ENCODE measurements around the gene KRT13. TPM values are rescaled to one million over a fixed set of nuclear protein-coding genes. Genes with fewer than 3 reads are reported as not detected.

KRT13 gene
- total RNA-seq, 3 donors from 2014 or later, result 1.6 TPM; not detected in 2

DNA sequence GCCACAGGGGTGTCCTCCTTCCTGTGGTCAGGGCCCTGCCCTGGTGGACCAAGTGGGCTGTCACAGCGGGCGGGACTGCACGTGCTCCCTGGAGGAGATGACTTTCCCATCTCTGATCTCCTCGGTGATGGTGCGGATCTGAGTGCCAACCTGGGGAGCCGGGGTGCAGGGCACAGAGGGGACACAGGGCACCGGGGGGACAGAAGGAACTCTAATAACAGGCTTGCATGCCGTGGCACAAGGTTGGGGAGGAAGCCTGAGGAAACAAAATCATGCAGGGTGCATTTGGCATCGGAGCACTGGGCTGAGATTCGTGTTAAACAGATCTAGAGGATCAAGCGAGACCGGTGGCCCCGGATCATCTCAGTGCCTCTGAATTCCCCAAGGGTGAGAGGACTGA is 19.1 kb downstream of the KRT13 start:
- intact Hi-C loops (cut with DNase I; ENCODE audit: low total_unique reads), result no loop called here

DNA sequence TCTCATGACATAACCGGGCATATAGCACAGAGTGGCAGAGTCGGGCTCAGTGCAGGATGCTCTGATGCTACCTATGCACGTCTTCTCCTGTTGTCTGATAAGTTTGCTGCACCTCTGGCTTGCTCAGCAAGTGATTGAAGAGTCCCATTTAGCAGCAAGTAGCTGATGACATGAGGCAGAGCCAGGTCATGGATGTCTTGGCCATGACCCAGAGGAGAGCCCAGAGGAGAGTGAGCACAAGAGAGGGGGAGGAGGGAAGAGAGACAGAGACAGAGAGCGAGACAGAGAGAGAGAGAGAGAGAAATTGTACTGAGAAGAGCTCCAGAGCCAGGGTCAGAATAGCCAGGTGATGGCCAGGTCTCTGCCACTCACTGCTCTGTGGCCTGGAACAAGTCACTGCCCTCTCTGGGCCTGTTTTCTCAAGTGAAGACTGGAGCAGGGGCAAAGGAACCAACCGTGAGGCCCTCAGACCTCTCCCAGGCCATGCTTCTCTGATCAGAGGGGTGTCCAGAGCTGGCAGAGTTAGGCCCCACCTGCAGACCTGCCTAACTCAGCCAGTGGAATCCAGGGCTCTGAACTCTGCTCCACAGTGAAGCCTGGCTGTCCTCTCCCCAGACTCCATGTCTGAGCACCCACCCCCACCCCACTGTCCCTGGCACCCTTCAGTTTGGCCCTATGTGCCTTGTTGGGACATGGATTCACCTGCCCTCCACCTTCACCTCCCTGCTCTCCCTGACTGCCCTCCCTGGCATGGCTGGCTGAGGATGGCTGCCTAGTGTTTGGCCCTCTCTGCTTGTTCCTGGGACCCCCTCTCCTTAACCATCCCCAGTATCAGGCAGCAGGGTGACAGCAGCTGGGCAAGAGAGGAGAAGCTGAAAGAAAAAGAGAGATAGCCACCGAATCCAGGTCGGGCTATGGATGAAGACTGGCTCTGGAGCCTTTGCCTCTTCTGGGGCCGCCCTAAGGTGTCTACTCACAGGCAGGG is 20.2 kb downstream of the KRT13 start:
- Histone ChIP-seq H3K9me3 (no peaks in the 10 kb centered on the region), H3K27ac (no peak overlapping the region), H3K4me3 (no peak overlapping the region), H3K4me1 (no peaks in the 10 kb centered on the region), H3K27me3 (no peaks in the 10 kb centered on the region), H3K36me3 (no peaks in the 10 kb centered on the region)
- intact Hi-C loops (cut with DNase I; ENCODE audit: low total_unique reads), result no loop called here
- TF ChIP-seq POLR2AphosphoS5 (IDR thresholded peaks at IDR 0.05) (no peak), POLR2A (IDR thresholded peaks at IDR 0.05) (no peak)
- TF ChIP-seq, protein P1, sequence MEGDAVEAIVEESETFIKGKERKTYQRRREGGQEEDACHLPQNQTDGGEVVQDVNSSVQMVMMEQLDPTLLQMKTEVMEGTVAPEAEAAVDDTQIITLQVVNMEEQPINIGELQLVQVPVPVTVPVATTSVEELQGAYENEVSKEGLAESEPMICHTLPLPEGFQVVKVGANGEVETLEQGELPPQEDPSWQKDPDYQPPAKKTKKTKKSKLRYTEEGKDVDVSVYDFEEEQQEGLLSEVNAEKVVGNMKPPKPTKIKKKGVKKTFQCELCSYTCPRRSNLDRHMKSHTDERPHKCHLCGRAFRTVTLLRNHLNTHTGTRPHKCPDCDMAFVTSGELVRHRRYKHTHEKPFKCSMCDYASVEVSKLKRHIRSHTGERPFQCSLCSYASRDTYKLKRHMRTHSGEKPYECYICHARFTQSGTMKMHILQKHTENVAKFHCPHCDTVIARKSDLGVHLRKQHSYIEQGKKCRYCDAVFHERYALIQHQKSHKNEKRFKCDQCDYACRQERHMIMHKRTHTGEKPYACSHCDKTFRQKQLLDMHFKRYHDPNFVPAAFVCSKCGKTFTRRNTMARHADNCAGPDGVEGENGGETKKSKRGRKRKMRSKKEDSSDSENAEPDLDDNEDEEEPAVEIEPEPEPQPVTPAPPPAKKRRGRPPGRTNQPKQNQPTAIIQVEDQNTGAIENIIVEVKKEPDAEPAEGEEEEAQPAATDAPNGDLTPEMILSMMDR (IDR thresholded peaks at IDR 0.05), result no peak
- no peak for DNase-seq (ENCODE audit: low spot score in 2 of 2)

More for the DNA sequence above, 19.1 kb downstream of the KRT13 start:
- H3K27ac ChIP-seq, result no peak overlapping the region
- H3K4me1 ChIP-seq, result no peaks in the 10 kb centered on the region
- no peak for DNase-seq (ENCODE audit: low spot score in 2 of 2)
- H3K36me3 ChIP-seq, result no peaks in the 10 kb centered on the region
- no peaks in the 10 kb centered on the region for H3K27me3 ChIP-seq
- H3K9me3 ChIP-seq, result no peaks in the 10 kb centered on the region
- TF ChIP-seq, protein P1 (IDR thresholded peaks at IDR 0.05), result no peak
- TF ChIP-seq POLR2AphosphoS5 (IDR thresholded peaks at IDR 0.05), result no peak
- no peak for TF ChIP-seq POLR2A (IDR thresholded peaks at IDR 0.05)
- no peak overlapping the region for H3K4me3 ChIP-seq

DNA sequence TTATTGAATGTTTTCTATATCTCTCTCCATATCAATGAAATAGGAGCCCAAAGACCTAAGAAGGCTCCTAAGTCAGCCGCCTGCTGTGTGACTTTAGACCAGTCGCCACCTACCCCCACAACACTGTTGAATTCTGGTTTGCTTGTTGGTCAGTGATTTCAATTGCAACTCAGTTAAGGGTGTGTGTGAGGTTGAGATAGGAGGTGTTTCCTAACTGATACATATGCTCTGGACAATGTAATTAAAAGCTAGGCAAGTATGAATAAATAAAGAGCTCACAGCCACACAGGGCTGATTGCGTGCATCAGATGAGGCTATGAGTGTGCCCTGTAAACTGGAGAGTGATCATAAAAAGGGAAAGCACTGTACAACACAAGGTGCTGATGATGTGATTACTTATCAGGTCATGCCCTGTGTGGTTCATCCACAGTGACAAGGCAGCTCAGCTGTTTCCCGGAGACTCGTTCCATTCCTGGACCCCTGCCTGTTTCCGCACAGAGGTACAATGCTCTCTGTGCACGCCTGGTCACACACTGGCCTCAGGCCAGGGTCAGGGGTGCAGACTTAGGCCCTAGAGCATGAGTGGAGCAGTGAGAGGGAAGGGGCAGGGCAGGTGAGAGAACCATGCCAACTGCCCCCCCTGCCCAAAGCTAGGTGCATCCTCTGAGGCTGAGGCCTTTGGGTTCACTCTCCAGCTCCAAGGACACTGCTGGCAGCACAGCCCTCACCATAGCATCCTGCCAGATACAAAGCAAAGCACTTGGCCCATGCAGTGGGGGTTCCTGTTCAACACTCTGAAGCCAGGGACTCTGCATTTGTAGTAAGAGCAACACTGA is 21.2 kb downstream of the KRT13 start:
- intact Hi-C loops (cut with DNase I; ENCODE audit: low total_unique reads), result no loop called here
- no peak for DNase-seq (ENCODE audit: low spot score in 2 of 2)

DNA sequence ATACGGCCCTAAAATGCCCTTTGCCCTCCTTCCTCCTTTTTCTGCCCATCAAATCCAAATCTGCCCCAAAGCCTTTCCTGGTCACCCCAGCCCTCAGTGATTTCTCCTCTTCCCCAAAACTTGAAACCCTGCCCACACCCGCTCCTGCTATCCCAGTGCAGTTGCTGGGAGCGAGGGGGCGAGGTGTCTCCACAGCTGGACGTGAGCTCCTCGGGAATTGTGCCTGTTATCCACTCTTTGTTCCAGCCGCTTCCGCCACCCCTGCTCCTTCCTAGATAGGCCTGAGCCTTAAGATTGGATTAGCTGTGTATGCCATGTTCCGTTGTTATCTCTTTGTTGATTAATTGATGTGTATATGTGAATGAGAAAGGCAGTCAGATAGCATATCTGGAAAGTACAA is 21.9 kb downstream of the KRT13 start:
- no peak for DNase-seq (ENCODE audit: low spot score in 2 of 2)
- intact Hi-C loops (cut with DNase I; ENCODE audit: low total_unique reads), result no loop called here
- Histone ChIP-seq H3K36me3 (no peaks in the 10 kb centered on the region), H3K4me1 (no peaks in the 10 kb centered on the region), H3K9me3 (no peaks in the 10 kb centered on the region), H3K4me3 (no peak overlapping the region), H3K27me3 (no peaks in the 10 kb centered on the region), H3K27ac (no peak overlapping the region)
- TF ChIP-seq POLR2AphosphoS5 (IDR thresholded peaks at IDR 0.05), result no peak
- no peak for TF ChIP-seq POLR2A (IDR thresholded peaks at IDR 0.05)
- TF ChIP-seq, protein P1 (IDR thresholded peaks at IDR 0.05), result no peak

More for the DNA sequence above, 21.2 kb downstream of the KRT13 start:
- no peaks in the 10 kb centered on the region for H3K4me1 ChIP-seq
- H3K9me3 ChIP-seq, result no peaks in the 10 kb centered on the region
- no peak overlapping the region for H3K4me3 ChIP-seq
- no peak overlapping the region for H3K27ac ChIP-seq
- TF ChIP-seq, protein P1 (IDR thresholded peaks at IDR 0.05), result no peak
- TF ChIP-seq POLR2A (IDR thresholded peaks at IDR 0.05) (no peak), POLR2AphosphoS5 (IDR thresholded peaks at IDR 0.05) (no peak)
- H3K27me3 ChIP-seq, result no peaks in the 10 kb centered on the region
- H3K36me3 ChIP-seq, result no peaks in the 10 kb centered on the region

Measured in breast epithelium (tissue), 4 donors.